T-helper 22 cell (primary cell): ENCODE measurements around the gene PRSS27.
"Not testable (repeated sequence)": the region's sequence is repeated elsewhere in the genome, so short reads cannot be mapped to it uniquely, and the experiment has no call there.

Experiments
- DNase-seq: peaks from one replicate; pipeline ENCODE4 v3.0.0-alpha.2; 2020; ENCODE audit warnings: low read depth

Gene PRSS27

DNA sequence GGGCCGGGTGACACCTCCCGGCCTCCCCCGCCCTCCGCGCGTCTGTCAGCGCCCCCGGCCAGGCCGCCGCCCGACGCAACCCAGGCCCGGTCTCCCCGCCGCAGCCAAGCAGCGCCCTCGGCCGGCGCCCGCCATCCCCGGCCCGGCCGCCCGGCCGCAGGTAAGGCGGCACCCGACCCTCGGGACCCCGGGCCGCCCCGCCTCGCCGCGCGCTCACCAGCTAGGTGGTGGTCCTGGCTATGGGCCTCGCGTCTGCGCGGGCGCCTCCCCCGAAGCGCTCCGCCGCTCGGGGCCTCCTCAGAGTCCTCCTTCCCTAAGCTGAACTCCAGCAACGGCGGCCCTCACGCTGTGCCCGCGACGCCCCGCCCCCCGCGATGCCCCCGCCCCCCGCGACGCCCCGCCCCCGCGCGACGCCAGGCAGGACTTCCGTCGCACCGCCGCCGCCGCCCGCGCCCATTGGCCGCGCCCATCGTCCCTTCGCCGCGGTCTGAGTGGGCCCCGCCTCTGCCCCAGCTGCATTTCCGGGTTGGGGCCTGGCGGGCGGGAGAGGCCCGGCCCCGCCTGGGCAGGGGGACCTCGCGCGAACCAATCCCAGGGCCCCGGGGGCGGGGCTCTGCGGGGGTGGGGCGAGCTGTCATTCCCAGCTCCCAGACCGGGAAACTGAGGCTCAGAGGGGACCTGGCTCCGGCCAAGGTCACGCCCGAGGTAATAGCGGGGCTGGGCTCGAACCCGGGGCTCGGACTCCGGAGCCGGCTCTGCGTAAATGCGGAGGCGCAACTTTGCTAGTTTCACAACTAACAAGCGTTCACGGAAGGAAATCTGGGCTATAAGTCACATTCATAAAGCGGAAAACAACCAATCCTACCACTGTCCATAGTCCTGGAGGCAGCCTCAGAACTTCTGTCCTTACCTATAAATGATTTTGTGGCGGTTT, 46.7 kb downstream of the PRSS27 start:
- peak; percentile 93 for DNase-seq

DNA sequence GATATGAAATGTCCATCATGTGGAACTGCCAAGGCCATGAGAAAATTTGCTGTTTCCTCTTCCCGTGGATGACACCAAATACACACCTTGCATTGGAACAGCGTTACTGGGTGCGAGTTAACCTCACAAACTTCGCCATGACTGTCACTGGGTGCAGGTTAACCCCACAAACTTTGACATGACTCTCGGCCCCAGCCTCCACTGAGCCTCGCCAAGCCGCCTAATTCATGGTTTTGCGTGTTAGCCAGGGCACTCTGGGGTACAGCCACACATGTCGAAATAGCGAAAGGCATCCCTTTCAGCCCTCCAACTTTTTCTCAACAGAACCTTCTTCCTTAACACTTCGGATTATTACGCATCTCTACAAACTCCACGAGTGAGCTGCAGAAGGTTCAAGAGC, 48.3 kb downstream of the PRSS27 start:
- no peak for DNase-seq

DNA sequence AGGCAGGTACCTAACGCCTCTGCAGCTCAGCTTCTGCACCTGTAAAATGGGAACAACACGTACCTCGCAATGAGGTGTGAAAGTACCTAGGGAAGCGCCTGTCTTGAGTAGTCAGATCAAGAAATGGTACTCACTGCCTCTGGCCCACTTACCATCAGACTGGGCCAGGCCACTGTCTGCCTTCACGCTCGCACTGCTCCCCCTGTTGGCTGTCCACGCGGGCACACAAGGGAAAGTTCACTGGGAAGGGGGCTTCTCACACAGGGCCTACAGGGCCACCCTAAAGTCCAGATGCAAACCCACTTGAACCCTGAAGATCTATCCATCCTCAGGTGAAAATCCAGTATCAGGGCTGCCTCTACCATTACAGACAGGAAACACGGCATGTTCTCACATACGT, 48.8 kb downstream of the PRSS27 start:
- DNase-seq = not testable (repeated sequence)

DNA sequence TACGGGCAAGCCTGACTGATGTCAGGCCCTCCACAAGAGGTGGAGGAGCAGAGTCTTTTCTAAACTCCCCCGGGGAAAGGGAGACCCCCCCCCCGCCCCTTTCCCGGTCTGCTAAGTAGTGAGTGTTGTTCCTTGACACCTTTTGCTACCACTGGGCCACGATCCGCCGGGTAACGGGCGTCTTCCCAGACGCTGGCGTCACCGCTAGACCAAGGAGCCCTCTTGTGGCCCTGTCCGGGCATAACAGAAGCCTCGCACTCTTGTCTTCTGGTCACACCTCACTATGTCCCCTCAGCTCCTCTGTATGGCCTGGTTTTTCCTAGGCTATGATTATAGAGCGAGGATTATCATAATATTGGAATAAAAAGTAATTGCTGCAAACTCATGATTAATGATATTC, 50.0 kb downstream of the PRSS27 start:
- DNase-seq = peak; percentile 21

DNA sequence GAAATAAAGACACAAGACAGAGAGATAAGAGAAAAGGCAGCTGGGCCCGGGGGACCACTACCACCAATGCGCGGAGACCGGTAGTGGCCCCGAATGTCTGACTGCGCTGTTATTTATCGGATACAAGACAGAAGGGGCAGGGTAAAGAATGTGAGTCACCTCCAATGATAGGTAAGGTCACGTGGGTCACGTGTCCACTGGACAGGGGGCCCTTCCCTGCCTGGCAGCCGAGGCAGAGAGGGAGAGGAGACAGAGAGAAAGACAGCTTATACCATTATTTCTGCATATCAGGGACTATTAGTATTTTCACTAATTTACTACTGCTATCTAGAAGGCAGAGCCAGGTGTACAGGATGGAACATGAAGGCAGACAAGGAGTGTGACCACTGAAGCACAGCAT, 50.4 kb downstream of the PRSS27 start:
- DNase-seq = not testable (repeated sequence)

DNA sequence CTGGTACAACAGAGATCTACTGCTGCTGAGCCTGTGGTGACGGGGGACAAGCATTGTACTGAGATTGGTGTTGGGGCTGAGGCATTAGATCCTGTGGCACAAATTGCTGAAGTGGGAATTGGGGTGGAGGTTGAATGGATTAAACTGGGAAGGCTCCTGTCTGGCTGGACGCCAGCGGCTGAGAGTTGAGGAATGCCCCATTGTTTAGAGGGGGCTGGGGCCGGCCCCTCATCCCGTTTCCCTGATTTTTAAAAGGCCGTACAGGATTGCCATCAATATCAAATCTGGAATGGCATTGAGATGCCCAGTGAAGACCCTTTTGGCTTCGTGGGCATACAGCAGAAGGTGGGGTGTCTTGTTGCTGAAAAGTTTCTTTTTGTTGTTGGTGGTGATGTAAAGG, 53.4 kb downstream of the PRSS27 start:
- not testable (repeated sequence) for DNase-seq

DNA sequence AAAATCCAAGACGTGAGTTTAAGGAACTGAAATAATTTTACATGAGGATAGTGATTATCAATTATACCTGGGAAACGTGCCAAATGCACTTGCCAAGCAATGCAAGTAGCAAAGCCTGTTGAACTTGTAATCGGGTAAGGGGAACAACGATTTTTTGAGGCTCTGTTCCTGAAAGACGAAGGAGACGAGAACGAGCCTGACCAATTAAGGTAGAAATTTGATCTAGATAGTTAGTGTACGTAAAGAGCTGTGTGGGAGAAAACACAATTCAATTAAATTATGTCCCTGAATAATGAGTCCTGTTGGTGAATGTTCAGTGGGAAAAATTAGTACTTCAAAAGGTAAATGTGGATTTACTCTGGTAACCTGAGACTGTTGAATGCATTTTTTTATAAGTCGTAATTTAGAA, 55.4 kb downstream of the PRSS27 start:
- no peak for DNase-seq

DNA sequence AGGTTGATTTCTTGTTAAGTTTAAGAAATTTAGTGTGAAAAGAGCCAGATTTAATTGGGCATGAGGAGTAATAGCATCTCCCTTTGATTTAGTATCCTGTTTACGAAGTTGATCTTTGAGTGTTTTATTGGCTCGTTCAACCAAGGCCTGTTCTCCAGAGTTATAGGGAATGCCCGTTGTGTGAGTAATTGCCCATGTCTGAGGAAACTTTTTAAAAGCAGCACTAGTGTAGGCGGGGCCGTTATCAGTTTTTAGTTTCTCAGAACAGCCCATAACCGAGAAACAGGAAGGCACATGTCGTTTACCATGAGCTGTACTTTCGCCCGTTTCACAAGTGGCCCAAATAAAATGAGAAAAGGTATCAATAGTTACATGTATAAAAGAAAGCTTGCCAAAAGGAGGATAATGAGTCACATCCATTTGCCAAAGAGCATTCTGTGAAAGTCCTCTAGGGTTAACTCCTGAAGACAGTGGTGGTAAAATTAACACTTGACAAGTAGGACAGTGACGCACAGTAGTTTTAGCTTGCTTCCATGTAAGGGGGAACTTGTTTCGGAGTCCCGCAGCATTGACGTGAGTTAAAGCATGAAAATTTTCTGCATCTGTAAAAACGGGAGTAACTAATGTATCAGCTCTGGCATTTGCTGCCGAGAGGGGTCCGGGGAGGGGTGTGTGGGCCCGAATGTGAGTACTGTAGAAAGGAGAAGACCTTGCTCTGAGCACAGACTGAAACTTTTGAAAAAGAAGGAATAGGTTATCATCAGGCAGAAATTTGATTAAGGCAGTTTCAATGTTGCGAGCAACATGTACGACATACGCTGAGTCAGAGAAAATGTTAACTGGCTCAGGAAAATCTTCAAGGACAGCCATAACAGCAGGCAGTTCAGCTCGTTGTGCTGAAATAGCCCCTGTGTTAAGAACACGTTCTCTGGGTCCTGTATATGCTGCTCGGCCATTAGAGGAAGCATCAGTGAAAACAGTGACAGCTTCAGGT, 56.2 kb downstream of the PRSS27 start:
- DNase-seq = no peak
